Psoas muscle (tissue), 8 donors: ENCODE data around the gene CARD11. TPM values are rescaled to one million over a fixed set of nuclear protein-coding genes. Genes with fewer than 3 reads are reported as not detected.

ENCODE experiments used
- ATAC-seq, 4 donors: fragments of 200-7000 bp; cut with Tn5 transposase; one replicate each; pipeline ENCODE4 v1.9.1; 2020; ENCODE audit warnings: moderate library complexity in 3 of 4, mild to moderate bottlenecking in 2 of 4
- DNase-seq, 2 donors: peaks; one replicate each; pipeline ENCODE4 v3.0.0-alpha.2; 2020
- H3K27ac ChIP-seq: fragments of 200-600 bp; one replicate; pipeline ENCODE4 v1.8.0; 2022
- H3K27me3 ChIP-seq, 3 donors: fragments of 200-600 bp in 1 of 3; one replicate each; pipeline versions ENCODE4 v1.6.1 to v1.8.0; 2013 to 2022; ENCODE audit warnings: low read length in 2 of 3, mild to moderate bottlenecking in 2 of 3, moderate library complexity in 1 of 3; ENCODE audit not compliant: insufficient read depth in 3 of 3
- H3K36me3 ChIP-seq, 2 donors: fragments of 200-600 bp in 1 of 2; one replicate each; pipeline versions ENCODE4 v1.6.1 to v1.8.0; 2013 to 2022; ENCODE audit warnings: low read depth in 1 of 2, mild to moderate bottlenecking in 1 of 2, moderate library complexity in 1 of 2; ENCODE audit not compliant: insufficient read depth in 1 of 2
- H3K4me1 ChIP-seq: fragments of 200-600 bp; one replicate; pipeline ENCODE4 v1.8.0; 2022
- H3K4me3 ChIP-seq: fragments of 200-600 bp; one replicate; pipeline ENCODE4 v1.8.0; 2022; ENCODE audit warnings: mild to moderate bottlenecking
- H3K9me3 ChIP-seq: fragments of 200-600 bp; one replicate; pipeline ENCODE4 v1.8.0; 2022
- CTCF ChIP-seq: fragments of 200-600 bp; IDR thresholded peaks from one replicate; pipeline ENCODE4 v1.8.0; 2022; ENCODE audit warnings: antibody characterized with exemption
- WGBS, 3 donors: extraction: QIAGEN DNeasy Blood & Tissue Kit; methylation state at CpG; one replicate each; pipeline versions ENCODE4 v1.1.6 to v1.1.7; 2013; 5-methylcytosine and 5-hydroxymethylcytosine counted together
- intact Hi-C, 2 donors: fragments of 100-400 bp; cut with DNase I; formaldehyde crosslinking; loops; one replicate each; pipeline versions ENCODE4 v1.11.0 to v1.14.2; 2022
- polyA plus RNA-seq, 3 donors: library from polyadenylated mRNA; stranded (reverse); fragments of 200-250 nt; gene quantifications; one replicate each; pipeline ENCODE4 v1.2.3, GENCODE V29; 2013
- total RNA-seq, 4 donors: library from RNA; stranded (reverse); fragmentation: NEBNext Ultra II Directional in 2 of 4; extraction: Animal tissue kit (Norgen Biotek cat#: 25700) in 2 of 4; gene quantifications; one replicate each; pipeline versions ENCODE4 v1.2.1 to v1.2.4, GENCODE V29; 2021 to 2023
- donor health status: healthy with polysubstance abuse.
- donor health status: DM: no; HTN: no; CAD: no; lungs with moderate emphysema.
- donor health status: Bipolar disorder and iron deficiency.
- donor health status: healthy.
- donor health status: DM: yes; HTN: yes; CAD: no.
- donor health status: DM: no; HTN: no; CAD: no.
- donor health status: DM: no; HTN: no; CAD: no.
- donor health status: DM: yes; HTN: yes; CAD: no.

CARD11 gene
- total and polyA plus RNA-seq, 7 donors, result 0.08 to 0.84 (median 0.39) TPM

DNA sequence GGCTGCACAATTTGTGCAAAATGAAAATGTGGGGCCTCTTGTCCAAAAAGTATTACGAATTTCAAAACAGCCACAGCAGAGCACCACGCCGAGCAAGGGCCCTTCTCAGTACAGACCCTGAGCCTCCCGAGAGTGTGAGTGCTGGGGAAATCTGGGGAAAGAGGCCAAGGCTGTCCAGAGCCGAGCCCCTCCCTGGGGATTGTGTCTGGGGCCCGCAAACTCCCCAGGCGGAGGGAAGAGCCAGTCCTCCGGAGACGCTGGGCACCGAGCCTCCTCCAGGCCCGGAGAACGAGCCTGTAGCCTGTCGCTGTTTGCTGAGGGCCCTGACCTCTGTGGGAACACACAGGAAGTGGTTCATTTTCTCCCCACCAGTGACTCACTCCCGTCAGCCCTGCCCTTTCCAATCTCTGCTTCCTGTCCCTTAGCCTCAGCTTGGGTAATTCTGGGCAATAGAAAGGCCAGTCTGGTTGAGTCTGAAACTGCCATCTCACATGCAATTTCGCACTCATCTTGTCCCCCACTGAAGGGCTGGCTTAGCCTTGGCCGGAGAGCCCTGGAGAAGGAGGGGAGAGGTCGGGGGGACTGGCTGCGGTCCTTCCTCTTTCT, 180.1 kb downstream of the CARD11 start:
- Histone ChIP-seq H3K4me1 (peaks cover 15% of the 10 kb centered on the region), H3K9me3 (no peaks in the 10 kb centered on the region), H3K36me3 (no peaks in the 10 kb centered on the region), H3K27me3 (peaks cover 0 to 3% (median 0%) of the 10 kb centered on the region in 3 donors), H3K4me3 (peak overlapping the region; percentile 25), H3K27ac (peak overlapping the region; percentile 74)
- TF ChIP-seq CTCF, result no peak
- WGBS, 3 donors, result 29 to 36% (median 31%) methylated on average over 18 of the region's 18 CpGs
- ATAC-seq (peak; percentile 78 to 85 (median 84)), DNase-seq (peak; percentile 85 to 89)
- intact Hi-C loops, result loop anchor here in 1 of 2 donors (10.0 kb wide), 1 partner anchor 1031 kb away; no protein-coding TSS in a partner anchor

DNA sequence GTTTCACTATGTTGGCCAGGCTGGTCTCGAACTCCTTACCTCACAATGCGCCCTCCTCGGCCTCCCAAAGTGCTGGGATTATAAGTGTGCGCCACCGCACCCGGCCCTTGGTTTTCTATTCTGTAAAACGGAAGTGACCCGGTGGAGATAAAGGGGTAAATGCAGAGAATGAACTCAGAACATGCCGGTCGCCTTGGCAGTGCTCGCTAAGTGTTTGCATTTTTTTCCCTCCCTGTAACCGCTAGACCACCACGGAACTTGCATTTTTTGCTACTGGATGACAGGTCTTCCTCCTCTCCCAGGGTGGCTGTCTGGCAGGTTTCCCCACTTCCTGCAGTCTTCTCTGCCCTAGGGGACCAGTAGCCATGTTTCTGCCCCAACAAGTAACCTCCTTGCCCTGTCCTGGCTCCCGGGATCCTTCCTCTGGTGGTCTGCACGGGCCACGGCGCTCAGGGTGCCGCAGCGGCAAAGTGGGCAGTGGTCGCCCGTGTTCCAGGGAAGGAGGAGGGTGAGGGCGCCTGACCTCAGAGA, 180.8 kb downstream of the CARD11 start:
- WGBS, 3 donors, result 86 to 92% (median 87%) methylated on average over 22 of the region's 22 CpGs
- H3K27me3 ChIP-seq, result peaks cover 0 to 3% (median 0%) of the 10 kb centered on the region in 3 donors
- no peaks in the 10 kb centered on the region for H3K9me3 ChIP-seq
- peak overlapping the region; percentile 74 for H3K27ac ChIP-seq
- intact Hi-C loops, result loop anchor here in 1 of 2 donors (10.0 kb wide), 1 partner anchor 1032 kb away; no protein-coding TSS in a partner anchor
- ATAC-seq (no peak), DNase-seq (peak in 1 of 2 donors; percentile 23)
- no peak for TF ChIP-seq CTCF
- peaks cover 15% of the 10 kb centered on the region for H3K4me1 ChIP-seq
- H3K36me3 ChIP-seq, result no peaks in the 10 kb centered on the region
- no peak overlapping the region for H3K4me3 ChIP-seq

- Histone ChIP-seq H3K27ac (no peak overlapping the region), H3K9me3 (no peaks in the 10 kb centered on the region), H3K4me1 (peaks cover 15% of the 10 kb centered on the region), H3K4me3 (no peak overlapping the region), H3K27me3 (peaks cover 0 to 3% (median 0%) of the 10 kb centered on the region in 3 donors), H3K36me3 (no peaks in the 10 kb centered on the region)
- 91 to 97% (median 95%) methylated on average over 4 of the region's 4 CpGs for WGBS, 3 donors
- ATAC-seq, result no peak
- TF ChIP-seq CTCF, result no peak
- no peak for DNase-seq
- intact Hi-C loops, result loop anchor here in 1 of 2 donors (10.0 kb wide), 1 partner anchor 1033 kb away; no protein-coding TSS in a partner anchor
Observed at GRCh38 chr7:2861509-2861908, 182.2 kb downstream of the CARD11 start.

DNA sequence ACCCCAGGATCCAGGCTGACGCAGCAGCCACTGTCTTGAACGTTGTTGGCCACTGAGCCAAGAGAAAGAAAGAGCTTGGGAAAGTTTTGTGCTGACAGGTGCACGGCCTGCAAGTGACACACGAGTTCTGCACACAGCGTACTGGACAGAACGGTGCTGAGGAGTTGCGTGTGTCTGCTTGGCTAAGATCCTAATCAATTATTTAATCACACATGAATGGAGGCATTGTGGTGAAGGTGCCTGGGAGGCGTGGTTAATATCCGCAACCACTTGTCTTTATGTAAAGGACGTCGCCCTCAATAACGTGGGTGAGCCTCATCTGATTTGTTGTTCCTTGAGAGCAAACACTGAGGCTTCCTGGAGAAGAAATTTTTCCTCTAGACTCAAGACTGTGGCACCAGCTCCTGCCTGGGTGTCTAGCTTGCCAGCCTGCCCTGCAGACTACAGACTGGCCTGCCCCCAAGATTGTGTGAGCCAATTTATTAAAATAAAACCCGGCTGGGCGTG, 183.0 kb downstream of the CARD11 start:
- WGBS, 3 donors, result 32 to 57% (median 42%) methylated on average over 14 of the region's 14 CpGs
- peak overlapping the region; percentile 30 for H3K27ac ChIP-seq
- intact Hi-C loops, result loop anchor here in 1 of 2 donors (10.0 kb wide), 1 partner anchor 1034 kb away; no protein-coding TSS in a partner anchor
- H3K9me3 ChIP-seq, result no peaks in the 10 kb centered on the region
- DNase-seq (peak in 1 of 2 donors; percentile 64), ATAC-seq (peak; percentile 58 to 84 (median 78))
- peaks cover 0 to 3% (median 0%) of the 10 kb centered on the region in 3 donors for H3K27me3 ChIP-seq
- no peak overlapping the region for H3K4me3 ChIP-seq
- H3K4me1 ChIP-seq, result peaks cover 15% of the 10 kb centered on the region
- no peaks in the 10 kb centered on the region for H3K36me3 ChIP-seq
- no peak for TF ChIP-seq CTCF
